Fibroblast of peridontal ligament (primary cell): ENCODE data around the gene CA5A.
A peak's percentile ranks its signal among the peaks of the same experiment; 100 is the strongest.

Source experiments
- DNase-seq: peaks from one replicate; pipeline ENCODE4 v3.0.0-alpha.2; 2010; ENCODE audit errors: extremely low read depth

The CA5A gene

DNA sequence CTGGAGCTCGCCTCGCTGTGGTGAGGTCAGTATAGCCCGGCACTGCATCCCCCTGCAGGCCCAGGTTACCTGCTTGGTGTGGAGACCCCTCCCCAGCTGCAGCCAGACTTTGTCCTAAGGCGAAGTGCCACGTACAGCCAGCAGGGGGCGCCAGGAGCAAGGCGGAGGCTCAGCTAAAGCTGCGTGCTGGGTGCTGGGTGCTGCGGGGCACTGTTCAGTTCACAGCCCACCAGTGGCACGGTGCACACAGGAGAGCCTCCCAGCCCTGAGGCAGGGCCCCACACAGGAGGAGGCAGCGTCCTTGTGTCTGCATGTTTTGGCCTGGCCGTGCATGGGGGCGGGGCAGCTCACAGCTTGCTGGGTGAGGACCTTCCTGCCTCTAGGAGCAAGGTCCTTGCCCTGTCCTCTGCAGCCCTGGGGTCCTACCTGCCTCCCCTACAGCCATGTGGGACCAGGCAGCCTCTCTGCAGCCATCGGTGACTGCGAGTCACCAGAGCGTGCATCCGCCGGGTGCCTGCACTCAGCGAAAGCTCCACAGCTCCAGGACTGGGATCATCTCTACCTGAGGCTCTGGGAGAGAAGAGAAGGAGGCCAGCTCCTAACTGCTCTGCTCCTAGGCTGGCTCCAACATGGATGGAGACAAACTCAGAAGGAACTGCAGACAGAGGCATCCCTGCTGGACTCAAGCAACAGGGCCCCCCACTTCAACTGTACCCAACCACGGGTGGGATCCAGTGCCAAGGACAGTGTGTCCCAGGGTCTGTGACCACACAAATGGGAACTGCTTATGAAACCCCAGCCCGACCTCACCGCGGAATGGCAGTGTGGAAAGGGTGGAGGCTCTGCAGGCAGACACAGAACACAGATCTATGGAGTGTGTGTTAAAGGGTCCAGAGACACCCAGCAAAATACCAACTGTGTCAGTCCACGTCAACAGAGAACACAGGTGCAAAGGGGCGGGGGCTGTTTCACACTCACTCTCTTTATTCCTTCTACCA is 86.0 kb downstream of the CA5A start:
- DNase-seq = peak; percentile 26

DNA sequence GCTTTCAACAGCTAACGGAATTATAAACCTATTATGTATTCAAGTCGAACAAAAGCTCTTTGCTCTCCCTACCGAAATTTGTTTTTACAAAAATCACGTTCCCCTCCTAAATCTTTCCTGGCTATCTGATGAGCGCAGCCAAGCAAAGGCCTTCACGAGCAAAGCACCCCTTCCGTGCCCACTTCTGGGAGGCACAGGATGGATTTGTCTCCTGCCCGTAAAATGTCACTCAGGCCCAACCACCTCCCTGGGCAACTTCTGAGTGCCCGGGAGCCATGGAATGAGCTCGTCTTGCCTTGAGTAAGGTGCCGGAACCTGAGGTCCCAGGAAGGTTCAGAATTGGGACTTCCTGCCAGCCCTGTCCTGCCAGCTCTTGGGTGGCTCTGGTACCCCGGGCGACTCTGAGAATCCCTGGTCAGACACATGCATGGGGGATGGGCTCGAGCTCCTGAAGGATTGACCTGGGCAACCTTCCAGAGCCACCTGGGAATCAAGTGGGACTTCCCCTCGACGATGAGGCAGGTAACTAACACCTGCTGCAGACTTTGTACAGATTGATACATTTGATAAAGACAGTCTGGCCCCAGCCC is 86.8 kb downstream of the CA5A start:
- no peak for DNase-seq

DNA sequence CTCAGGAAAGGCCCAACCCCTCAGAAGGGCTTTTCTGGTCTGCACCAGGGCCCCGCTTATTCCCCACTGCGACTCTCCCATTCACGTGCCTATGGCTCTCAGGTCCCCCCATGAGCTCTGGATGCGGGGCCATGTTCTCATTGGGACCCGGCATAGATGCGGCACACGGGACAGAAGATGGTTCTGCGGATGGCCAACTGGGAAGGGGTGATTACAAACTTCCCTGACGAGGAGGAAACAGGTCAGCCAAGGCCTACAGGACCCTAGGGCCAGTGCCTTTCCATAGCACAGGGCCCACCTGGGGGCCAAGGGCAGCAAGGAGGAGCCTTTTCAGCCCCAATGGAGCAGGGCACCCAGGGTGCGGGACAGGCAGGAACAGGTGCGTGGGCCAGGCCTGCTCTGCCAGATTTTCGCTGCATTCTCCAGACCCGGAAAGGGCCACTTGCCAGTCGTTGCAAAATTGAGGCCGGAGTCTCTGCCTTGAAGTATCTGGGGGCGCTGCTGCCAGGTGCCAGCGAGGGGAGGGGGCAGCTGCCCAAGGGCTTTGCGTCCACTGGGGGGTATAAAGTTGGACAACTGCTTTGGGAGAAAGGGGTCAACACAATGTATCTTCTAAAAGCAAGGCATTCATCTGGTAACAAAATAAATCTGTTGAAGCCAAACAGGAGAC is 87.5 kb downstream of the CA5A start:
- no peak for DNase-seq

DNA sequence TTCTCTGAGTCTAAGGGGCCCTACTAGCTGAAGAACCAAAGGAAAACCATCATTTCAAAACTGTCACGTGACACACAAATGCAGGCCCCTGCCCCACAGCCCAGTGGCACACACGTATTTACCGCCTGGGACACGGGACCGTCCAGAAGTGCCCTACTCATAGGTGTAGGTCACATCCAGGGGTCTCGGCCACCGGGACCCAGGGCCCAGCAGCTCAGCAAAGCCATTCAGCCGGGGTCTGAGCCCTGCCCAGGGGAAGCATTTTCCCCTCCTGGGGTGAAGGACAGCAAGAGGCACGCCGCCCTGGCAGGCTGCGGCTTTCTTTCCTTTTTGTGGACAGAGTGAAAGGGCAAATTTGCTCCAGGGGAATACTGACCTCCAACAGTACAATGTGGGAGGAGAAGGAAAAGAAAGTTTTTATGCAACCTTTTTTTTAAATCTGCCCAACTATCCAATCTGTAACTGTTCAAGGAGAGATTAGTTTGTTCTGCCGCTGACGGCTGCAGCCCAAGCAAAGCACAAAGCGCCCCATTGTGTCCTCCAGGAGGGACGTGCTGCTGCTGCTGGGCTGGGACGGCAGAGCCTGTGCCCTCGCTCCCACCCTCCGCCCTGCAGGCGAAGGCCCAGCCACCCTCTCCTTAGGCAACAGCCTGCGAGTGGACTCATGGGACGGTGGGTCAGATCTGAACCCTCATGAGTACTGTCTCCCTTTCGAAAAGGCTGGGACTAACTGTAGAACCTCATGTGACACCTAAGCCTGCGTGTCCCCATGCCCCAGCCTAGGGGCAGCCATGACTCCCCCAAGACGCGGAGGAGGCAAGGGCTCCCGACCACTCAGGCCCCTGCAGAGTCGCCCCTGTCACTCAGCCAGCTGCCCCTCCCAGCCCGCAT is 88.3 kb downstream of the CA5A start:
- DNase-seq = no peak

DNA sequence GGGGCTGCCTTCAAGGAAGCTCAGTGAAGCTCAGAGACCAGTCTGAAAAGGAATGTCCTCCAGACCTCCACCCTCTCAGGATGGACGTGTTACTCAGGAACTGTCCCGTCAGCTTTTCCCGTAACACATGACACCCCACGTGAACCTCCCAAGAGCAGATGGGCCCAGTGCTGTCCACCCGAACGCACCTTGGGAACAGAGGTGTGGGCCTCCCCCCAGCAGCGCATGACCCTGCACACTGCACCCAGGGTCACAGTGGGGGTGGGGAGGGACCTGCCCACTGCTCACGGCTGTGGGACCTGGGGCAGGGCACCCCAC is 88.9 kb downstream of the CA5A start:
- no peak for DNase-seq

DNA sequence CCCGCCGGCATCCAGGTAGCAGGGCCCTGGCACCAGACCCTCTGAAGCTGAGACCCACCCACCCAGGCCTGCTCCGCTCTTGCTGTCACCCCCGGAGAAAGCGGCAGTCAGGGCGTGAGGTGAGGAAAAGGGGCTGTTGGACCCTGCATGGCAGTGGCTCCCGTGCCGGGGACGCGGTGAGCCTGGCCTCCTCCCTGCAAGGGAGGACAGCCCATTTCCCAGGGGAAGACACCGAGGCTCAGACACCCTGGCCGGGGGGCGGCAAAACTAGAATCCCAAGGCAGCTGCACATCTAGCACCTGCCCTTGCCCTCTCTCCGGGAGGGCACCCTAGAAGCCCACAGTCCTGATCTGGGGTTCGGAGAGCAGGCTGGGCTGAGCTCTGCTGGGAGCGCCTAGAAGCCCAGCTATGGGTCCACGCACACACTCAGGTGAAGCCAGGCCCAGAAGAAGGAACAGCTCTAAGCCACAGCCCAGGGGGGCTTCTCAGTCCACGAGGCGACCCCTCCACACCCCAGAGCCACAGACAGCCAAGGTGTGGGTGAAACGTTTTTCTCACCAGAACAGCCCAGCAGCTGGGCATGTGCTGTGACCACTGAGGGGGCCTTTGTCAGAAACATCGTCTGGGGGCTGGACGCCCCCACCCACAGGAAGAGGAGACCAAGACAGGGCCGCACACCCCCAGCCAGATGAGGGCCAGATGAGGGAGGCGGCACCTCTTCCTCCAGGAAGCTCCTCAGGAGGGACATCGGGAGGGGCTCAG is 89.4 kb downstream of the CA5A start:
- no peak for DNase-seq

DNA sequence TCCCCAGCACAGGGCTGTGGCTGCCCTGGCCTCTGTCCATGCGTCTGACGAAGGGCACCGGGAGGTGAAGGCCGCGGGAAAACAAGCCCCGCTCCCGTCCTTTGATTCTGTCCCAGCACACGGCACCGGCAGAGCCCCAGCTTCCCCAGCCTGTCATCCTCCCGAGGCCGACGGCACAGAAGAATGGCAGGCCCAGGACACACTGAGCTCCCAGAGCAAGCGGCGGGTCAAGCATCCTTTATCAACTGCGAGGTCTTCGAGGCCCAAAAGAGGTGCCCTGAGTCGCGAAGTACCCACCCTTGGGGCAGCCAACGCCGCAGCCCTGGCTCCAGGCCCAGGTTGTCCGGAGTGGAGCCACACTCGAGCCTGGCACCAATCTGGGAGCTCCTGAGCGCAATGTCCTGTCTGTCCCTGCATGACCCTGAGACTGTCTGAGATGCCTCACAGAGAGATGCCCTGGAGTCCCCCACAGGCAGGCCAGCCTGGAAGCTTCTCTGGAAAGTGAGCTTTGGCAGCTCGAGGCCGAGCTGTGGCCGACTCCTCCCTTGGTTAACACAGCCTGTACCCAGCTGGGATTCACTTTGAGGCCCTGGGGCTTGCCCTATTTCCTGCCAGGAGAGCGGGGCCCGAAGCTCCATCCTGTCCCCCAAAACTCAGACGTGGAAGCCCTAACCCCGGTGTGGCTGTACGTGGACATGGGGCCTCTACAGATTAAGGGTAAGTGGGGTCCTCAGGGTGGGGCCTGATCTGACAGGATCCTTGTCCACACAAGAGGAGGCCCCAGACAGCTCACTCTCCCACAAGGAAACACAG is 90.3 kb downstream of the CA5A start:
- no peak for DNase-seq

DNA sequence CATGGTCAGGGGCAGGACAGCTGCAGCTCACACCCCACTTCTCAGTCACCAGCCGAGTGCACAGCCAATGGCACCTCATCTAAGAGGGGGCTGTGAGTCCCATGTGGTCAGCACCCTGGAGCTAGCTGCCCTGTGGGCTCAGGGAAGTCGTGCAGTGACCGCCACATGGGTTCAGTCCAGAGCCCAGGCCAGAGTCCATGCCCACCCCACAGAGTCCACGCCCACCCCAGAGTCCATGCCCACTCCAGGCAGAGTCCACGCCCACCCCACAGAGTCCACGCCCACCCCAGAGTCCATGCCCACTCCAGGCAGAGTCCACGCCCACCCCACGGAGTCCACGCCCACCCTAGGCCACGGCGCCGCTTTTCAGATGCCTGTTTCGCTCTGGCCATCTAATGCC is 91.1 kb downstream of the CA5A start:
- no peak for DNase-seq

DNA sequence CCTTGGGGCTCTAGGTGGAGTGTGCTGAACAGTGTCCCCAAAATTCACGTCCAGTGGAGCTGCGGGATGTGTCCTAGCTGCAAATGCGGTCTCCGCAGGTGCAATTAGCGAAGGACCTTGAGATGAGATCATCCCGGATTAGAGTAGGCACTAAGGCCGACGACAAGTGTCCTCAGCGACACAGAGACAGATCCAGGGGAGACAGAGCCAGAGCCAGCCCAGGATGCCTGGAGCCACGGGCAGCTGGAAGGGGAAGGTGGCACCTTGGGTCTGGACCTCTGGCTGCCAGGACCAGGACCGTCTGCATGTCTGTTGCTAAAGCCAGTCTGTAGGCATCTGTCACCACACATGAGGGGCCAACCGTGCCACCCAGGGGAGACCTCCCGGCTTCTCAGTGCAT is 91.5 kb downstream of the CA5A start:
- no peak for DNase-seq

DNA sequence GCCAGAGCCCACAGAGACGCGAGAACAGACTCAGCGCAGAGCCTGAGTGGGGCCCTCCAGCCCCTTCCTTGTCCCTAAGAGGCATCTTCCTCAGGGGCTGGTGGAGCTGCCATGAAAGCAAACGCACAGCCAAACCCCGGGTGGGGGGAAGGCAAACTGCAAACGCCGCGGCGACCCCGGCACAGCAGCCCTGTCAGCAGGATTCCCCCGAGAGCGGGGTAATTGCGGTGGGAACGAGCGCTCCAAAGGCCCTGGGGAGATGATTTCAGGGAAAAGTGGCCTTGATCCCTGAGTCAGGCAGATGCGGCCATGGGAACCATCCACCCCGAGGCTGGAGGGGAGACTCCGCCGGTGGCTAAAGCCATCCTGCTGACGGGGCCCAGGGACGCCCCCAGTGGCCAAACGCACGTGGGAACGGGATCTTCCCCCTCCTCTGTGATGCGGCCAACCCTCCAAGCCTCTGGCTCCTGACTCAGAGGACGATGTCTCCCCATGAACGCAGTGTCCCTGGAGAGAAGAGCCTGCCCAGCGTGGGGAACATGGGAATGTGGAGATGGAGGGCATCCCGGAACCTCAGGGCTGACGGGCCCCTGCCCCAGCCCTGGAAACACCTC is 92.1 kb downstream of the CA5A start:
- DNase-seq = peak; percentile 40

DNA sequence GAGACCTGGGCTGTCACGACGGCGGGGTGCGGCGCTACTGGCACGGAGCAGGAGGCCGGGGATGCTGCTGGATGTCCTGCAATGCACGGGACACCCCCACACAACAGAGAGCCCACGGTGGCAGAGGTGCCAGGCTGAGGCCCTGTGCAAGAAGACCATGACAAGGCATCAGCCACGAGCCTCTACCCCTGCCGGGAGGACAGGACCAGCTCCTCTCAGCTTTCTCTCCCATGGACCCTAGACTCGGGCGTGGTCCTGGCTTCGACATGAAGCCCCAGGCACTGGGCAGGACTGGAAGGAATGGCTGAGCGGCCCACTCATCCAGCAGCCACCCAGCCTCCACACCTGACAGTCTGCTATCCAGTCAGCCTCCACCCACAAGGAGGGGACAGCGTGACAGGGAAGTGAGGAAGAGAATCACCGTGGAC is 92.6 kb downstream of the CA5A start:
- no peak for DNase-seq

DNA sequence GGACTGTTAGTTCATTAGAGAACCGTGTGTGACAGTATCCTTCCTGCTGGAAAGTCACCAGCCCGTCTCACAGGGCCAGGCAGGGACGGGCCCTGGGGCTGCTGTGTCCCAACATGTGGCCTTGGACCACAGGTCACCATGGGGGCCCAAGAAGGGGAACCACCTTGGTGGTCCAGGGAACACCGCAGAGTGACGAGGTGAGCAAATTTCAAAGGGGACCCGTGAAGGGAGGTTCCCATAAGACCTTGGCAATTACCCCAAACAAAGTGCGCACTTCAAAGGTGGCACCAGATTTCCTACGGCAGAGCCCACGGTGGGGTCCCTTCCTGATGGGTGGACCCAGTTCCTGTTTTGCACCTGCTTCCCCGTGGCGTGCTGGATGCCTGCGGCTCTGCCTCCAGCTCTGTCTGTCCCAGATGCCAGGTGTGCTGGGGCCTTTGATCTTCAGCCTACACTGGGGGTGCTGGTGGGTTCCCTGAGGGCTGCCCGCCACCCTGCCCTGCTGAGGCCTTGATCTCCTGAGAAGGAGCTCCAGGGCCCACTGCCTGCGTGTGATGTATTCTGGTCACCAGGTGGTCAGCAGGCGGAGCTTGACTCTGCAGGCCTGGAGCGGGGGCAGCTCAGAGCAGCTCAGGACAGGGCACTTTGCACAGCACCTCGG is 94.0 kb downstream of the CA5A start:
- DNase-seq = no peak

DNA sequence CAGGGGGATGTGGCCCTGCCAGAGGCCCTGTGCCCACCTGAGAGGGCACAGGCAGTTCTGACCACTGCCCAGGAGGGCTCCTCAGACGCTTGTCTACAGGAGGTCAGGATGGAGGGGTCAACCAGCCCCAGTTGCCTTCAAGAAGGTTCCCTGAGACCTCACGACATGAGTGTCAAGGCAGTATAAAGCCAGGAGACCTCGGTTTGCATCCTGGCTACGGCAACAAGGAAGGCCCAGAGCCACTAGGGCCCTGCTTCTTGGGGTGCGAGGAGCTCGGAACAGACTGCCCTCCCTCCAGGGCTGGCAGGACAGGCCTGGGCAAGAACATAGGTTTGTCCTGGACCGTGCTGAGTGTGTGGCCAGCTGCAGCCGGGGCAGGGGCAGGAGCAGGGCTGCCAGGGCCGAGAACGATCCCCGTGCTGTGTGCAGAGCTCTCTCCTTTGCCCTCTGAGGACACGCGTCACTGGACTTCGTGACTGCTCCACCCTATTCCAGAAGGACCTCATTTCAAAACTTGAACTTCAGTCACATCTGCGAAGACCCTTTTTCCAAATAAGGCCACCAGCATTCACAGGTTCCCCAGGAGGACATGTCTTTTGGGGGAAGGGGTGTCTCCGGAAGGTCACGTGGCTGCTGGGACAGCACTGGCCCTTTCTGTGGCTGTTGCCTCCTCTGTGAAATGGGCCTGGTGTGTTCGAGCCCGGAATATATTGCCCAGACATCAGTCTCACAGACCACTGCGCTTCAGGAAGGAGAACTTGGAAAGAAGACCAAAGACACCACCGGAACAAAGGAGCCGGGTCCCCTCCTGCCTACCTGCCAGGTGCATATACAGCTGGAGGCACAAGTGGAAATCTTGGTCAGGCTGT is 94.8 kb downstream of the CA5A start:
- no peak for DNase-seq

DNA sequence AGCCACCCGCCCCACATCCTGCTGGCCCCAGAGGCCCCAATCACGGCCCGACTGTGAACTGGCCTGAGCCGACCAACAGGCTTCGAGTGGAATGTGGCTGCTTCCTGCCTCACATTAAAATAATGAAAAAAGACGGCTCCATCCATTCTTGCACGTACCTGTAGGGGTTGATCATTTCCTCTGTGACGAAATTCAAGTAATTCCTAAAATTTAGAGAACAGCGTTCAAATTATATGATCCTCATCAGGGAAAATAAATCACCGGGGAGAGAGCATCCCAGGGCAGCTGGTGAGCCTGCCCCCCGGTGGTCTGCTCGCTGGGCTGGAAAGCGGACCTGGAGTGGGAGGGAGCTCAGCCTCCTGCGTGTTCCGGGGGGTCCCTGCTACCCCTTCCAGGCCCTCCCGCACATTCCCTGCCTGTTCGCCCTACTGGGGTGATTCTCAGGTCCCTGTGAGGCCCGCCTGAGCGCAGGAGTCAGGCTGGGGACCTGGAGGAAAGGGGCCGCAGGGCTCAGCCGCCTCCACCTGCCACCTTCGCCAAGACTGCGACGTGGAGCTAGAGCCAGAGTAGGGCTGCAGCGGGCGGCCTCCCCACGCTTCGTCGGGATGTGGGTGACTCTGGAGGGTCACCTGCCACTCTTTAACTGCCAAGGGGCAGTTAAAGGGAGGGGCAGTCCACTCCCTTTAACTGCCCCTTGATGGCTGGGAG is 95.9 kb downstream of the CA5A start:
- no peak for DNase-seq

DNA sequence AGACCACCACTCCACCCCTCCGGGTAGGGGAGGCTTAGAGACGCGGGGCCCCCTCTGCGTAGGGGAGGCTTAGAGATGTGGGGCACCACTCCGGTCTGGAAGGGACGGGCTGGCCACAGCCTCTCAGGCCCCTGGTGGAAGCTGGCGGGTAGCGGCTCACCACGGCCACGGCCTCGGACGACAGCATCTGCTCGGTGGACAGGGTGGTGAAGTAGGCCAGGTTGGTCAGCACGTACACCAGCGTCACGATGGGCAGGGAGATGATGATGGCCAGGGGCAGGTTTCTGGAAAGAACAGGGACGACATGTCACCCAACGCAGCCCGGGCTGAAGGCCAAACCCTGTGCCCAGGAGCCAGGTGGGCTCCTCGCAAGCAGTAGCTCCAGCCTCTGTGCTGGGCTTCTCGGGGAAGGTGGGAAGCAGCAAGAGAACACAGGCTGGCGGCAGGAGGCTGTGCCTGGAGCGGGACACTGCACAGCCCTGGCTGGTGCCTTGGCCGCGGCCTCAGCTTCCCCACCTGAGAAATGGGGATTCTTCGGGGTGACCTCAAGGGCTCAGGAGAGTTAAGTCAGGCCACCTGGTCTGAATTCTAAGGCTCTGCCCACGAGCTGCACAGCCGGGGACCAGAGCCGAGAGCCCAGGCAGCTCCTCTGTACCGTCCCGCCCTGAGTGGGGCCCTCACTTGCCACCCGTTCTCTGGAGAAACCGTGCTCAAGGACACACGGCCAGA is 96.6 kb downstream of the CA5A start:
- no peak for DNase-seq

DNA sequence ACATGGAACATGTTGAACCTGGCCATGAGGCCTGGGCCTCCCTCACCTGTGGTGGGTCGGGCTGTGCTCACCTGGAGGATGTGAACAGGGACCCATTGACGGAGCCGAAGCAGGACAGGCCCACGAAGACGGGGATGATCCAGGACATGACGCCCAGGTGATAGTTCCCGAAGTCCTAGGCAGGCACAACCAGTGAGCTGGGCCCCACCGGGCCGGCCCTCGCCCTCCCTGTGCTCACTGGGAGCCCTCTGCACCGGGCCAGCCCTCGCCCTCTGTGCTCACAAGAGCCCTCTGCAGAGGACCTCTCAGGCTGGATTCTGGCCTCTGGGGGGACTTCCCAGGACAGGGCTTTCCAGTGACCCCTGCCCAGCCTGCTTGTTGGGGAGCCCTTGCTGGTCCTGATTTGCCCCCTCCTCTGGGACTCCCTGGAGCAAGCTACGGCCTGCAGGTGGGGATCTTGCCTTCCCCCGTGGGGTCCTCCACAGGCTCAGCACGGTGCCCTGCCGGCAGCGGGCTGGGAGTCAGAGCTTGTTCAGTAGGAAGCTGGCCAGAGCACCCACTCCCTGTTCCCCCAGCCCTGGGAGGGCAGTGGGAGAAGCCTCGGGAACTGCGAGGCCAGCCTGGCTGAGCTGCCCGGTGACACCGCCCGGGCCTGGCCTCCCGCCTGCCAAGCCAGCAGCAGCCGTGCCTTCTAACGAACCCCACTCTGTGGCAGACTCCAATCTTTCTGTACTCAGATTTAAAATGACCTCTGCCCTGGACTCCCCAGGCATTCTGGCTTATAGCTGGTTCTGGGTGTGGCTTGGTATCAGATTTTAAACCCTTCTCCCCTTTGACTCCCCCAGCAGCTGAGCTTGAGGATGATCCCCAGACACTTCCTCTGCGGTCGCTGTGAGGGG is 97.4 kb downstream of the CA5A start:
- no peak for DNase-seq
